Hepatocyte (in vitro differentiated cells): ENCODE measurements around the gene ZNF154. TPM values are rescaled to one million over a fixed set of nuclear protein-coding genes. Genes with fewer than 3 reads are reported as not detected.

Experiments used
- DNase-seq: peaks from one replicate; pipeline ENCODE4 v3.0.0-alpha.2; 2016; ENCODE audit warnings: low spot score
- H2AFZ ChIP-seq: fragments of 200-600 bp; sonication (generic); 2 replicates; pipeline ENCODE4 v1.6.0; 2016; ENCODE audit warnings: antibody characterized with exemption, mild to moderate bottlenecking
- H3K27ac ChIP-seq: fragments of 200-600 bp; sonication (generic); 2 replicates; pipeline ENCODE4 v1.5.1; 2016; ENCODE audit warnings: mild to moderate bottlenecking
- H3K27me3 ChIP-seq: fragments of 200-600 bp; sonication (generic); 2 replicates; pipeline ENCODE4 v1.6.1; 2016
- H3K36me3 ChIP-seq: fragments of 200-600 bp; sonication (generic); replicated peaks from 2 replicates; pipeline ENCODE4 v1.5.1; 2016; ENCODE audit warnings: low read depth; ENCODE audit not compliant: insufficient read depth
- H3K4me1 ChIP-seq: fragments of 200-600 bp; sonication (generic); 2 replicates; pipeline ENCODE4 v1.5.1; 2016; ENCODE audit warnings: mild to moderate bottlenecking, moderate library complexity; ENCODE audit not compliant: insufficient read depth
- H3K4me2 ChIP-seq: fragments of 200-600 bp; sonication (generic); 2 replicates; pipeline ENCODE4 v1.6.0; 2016
- H3K4me3 ChIP-seq: fragments of 200-600 bp; sonication (generic); 2 replicates; pipeline ENCODE4 v1.5.1; 2016; ENCODE audit warnings: mild to moderate bottlenecking
- H3K79me2 ChIP-seq: fragments of 200-600 bp; sonication (generic); 2 replicates; pipeline ENCODE4 v1.6.0; 2017; ENCODE audit warnings: mild to moderate bottlenecking
- H3K9me2 ChIP-seq: fragments of 200-600 bp; sonication (generic); replicated peaks from 2 replicates; pipeline ENCODE4 v1.6.0; 2017; ENCODE audit warnings: mild to moderate bottlenecking; ENCODE audit not compliant: insufficient read depth
- H3K9me3 ChIP-seq: fragments of 200-600 bp; sonication (generic); 2 replicates; pipeline ENCODE4 v1.5.1; 2016; ENCODE audit warnings: low read depth, mild to moderate bottlenecking
- H4K20me1 ChIP-seq: fragments of 200-600 bp; sonication (generic); 2 replicates; pipeline ENCODE4 v1.6.0; 2016; ENCODE audit warnings: mild to moderate bottlenecking; ENCODE audit not compliant: insufficient read depth, poor library complexity, severe bottlenecking
- EZH2 ChIP-seq: fragments of 200-600 bp; sonication (generic); IDR thresholded peaks from 2 replicates; pipeline ENCODE4 v1.6.1; 2016; ENCODE audit warnings: antibody characterized with exemption, mild to moderate bottlenecking, borderline replicate concordance
- EZH2phosphoT487 ChIP-seq: fragments of 200-600 bp; sonication (generic); IDR thresholded peaks from one replicate; pipeline ENCODE4 v1.6.1; 2018; ENCODE audit warnings: antibody characterized with exemption, mild to moderate bottlenecking, low read depth, moderate library complexity; ENCODE audit not compliant: unreplicated experiment, severe bottlenecking
- WGBS: methylation state at CpG from one replicate; pipeline ENCODE4 v1.1.6; 2016; ENCODE audit warnings: low lambda C conversion rate; ENCODE audit errors: missing lambda C conversion rate; 5-methylcytosine and 5-hydroxymethylcytosine counted together
- polyA plus RNA-seq: library from polyadenylated mRNA; unstranded; fragments of >200 nt; fragmentation: Nextera tagmentation; extraction: Ambion mirVana; gene quantifications from 2 replicates; pipeline ENCODE4 v1.2.1, GENCODE V29; 2016
- total RNA-seq: library from RNA; depleted of rRNA; stranded (reverse); fragments of >200 nt; gene quantifications from 2 replicates; pipeline ENCODE4 v1.2.3, GENCODE V29; 2014
- TF ChIP-seq, protein P1 (sequence below): fragments of 200-600 bp; sonication (generic); IDR thresholded peaks from 2 replicates; pipeline ENCODE4 v1.5.1; 2016; ENCODE audit warnings: antibody characterized with exemption, mild to moderate bottlenecking; ENCODE audit not compliant: poor library complexity

The ZNF154 gene
- total and polyA plus RNA-seq, 2 experiments from 2014 or later: 3.5 to 11.1 TPM

DNA sequence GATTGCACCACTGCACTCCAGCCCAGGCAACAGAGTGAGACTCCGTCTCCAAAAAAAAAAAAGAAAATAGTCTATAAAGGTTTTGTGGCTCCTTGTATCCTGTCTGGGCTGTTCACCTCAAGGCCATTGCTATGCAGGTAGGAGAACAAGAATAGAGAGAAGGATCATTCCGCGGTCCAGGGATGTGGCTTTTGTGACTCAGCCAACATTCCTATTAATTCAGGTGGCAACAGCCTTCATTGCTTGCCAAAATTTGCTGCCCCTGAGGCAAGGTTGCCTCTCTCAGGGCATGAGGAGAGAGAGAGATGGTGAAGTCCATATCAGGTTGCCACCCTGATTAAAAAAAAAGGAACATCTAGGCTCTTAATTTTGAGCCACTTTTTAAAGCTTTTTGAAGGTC, 19.3 kb downstream of the ZNF154 start:
- no peak overlapping the region for H3K27ac ChIP-seq
- H3K27me3 ChIP-seq: no peaks in the 10 kb centered on the region
- H3K36me3 ChIP-seq: peaks cover 14% of the 10 kb centered on the region
- no peak overlapping the region for H2AFZ ChIP-seq
- TF ChIP-seq, protein P1, sequence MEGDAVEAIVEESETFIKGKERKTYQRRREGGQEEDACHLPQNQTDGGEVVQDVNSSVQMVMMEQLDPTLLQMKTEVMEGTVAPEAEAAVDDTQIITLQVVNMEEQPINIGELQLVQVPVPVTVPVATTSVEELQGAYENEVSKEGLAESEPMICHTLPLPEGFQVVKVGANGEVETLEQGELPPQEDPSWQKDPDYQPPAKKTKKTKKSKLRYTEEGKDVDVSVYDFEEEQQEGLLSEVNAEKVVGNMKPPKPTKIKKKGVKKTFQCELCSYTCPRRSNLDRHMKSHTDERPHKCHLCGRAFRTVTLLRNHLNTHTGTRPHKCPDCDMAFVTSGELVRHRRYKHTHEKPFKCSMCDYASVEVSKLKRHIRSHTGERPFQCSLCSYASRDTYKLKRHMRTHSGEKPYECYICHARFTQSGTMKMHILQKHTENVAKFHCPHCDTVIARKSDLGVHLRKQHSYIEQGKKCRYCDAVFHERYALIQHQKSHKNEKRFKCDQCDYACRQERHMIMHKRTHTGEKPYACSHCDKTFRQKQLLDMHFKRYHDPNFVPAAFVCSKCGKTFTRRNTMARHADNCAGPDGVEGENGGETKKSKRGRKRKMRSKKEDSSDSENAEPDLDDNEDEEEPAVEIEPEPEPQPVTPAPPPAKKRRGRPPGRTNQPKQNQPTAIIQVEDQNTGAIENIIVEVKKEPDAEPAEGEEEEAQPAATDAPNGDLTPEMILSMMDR: no peak
- TF ChIP-seq EZH2phosphoT487: no peak
- no peak for TF ChIP-seq EZH2
- peaks cover 37% of the 10 kb centered on the region for H3K9me3 ChIP-seq
- H3K9me2 ChIP-seq: no peaks in the 10 kb centered on the region
- peaks cover 64% of the 10 kb centered on the region for H3K79me2 ChIP-seq
- H3K4me1 ChIP-seq: no peaks in the 10 kb centered on the region
- H4K20me1 ChIP-seq: no peaks in the 10 kb centered on the region
- H3K4me3 ChIP-seq: no peak overlapping the region
- DNase-seq: no peak
- no peak overlapping the region for H3K4me2 ChIP-seq
- 100% methylated on average over 3 of the region's 3 CpGs for WGBS

DNA sequence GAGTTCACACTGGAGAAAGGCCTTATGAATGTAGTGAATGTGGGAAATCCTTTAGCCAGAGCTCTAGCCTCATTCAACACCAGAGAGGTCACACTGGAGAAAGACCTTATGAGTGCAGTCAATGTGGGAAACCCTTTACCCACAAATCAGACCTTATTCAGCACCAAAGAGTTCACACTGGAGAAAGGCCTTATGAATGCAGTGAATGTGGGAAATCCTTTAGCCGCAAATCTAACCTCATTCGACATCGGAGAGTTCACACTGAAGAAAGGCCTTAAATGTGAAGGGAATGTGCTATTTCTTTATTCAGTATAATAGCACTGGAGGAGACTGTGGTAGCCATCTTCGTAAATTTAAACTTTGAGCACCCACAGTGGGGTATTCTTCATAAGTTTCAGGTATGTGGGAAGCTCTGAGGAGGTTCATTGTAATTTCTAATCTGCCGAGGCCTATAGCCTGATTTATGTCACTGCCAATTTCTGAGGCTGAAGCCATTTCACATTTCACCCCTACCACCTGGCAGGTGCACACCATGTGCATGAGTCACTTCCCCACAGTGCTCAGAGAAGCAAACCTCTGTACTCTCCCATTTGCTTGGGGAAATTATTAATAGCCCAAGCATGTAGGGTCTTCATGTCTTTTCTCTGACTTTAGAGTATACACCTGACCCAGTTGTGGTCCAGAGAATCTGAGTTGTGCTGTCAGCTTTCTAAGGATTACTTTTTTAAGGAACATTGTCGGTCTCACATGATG, 20.8 kb downstream of the ZNF154 start:
- Histone ChIP-seq H3K79me2 (peaks cover 79% of the 10 kb centered on the region), H2AFZ (no peak overlapping the region), H3K27me3 (no peaks in the 10 kb centered on the region), H3K36me3 (peaks cover 14% of the 10 kb centered on the region), H3K9me3 (peaks cover 43% of the 10 kb centered on the region), H3K4me2 (no peak overlapping the region), H4K20me1 (no peaks in the 10 kb centered on the region), H3K9me2 (no peaks in the 10 kb centered on the region), H3K4me1 (peaks cover 4% of the 10 kb centered on the region), H3K4me3 (no peak overlapping the region), H3K27ac (no peak overlapping the region)
- WGBS: 97% methylated on average over 6 of the region's 6 CpGs
- DNase-seq: no peak
- TF ChIP-seq EZH2phosphoT487: no peak
- TF ChIP-seq, protein P1: no peak
- no peak for TF ChIP-seq EZH2

DNA sequence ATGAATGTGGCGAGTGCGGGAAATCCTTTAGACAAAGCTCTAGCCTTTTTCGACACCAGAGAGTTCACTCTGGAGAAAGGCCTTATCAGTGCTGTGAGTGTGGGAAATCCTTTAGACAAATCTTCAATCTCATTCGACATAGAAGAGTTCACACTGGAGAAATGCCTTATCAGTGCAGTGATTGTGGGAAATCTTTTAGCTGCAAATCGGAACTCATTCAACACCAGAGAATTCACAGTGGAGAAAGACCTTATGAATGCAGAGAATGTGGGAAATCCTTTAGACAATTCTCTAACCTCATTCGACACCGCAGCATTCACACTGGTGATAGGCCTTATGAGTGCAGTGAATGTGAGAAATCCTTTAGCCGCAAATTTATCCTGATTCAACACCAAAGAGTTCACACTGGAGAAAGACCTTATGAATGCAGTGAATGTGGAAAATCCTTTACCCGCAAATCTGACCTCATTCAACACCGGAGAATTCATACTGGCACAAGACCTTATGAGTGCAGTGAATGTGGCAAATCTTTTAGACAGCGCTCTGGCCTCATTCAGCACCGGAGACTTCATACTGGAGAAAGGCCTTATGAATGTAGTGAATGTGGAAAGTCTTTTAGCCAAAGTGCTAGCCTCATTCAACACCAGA, 21.5 kb downstream of the ZNF154 start:
- Histone ChIP-seq H3K36me3 (peaks cover 14% of the 10 kb centered on the region), H3K9me2 (no peaks in the 10 kb centered on the region), H3K27ac (no peak overlapping the region), H3K4me3 (no peak overlapping the region), H3K4me1 (peaks cover 11% of the 10 kb centered on the region), H2AFZ (no peak overlapping the region), H3K79me2 (peaks cover 86% of the 10 kb centered on the region), H3K4me2 (no peak overlapping the region), H4K20me1 (no peaks in the 10 kb centered on the region), H3K9me3 (peaks cover 43% of the 10 kb centered on the region), H3K27me3 (no peaks in the 10 kb centered on the region)
- TF ChIP-seq EZH2: no peak
- no peak for DNase-seq
- WGBS: 97% methylated on average over 12 of the region's 12 CpGs

DNA sequence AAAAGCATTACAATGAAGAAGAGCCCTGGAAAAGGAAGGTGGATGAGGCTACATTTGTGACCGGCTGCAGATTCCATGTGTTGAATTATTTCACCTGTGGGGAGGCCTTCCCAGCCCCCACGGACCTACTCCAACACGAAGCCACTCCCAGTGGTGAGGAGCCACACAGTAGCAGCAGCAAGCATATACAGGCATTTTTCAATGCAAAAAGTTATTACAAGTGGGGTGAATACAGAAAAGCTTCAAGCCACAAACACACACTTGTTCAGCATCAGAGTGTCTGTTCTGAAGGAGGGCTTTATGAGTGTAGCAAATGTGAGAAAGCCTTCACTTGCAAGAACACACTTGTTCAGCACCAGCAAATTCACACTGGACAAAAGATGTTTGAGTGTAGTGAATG, 22.3 kb downstream of the ZNF154 start:
- no peak overlapping the region for H3K4me3 ChIP-seq
- no peak for DNase-seq
- no peaks in the 10 kb centered on the region for H4K20me1 ChIP-seq
- peaks cover 43% of the 10 kb centered on the region for H3K9me3 ChIP-seq
- H3K27me3 ChIP-seq: no peaks in the 10 kb centered on the region
- H3K9me2 ChIP-seq: no peaks in the 10 kb centered on the region
- H3K4me2 ChIP-seq: no peak overlapping the region
- 100% methylated on average over 3 of the region's 3 CpGs for WGBS
- TF ChIP-seq EZH2 (no peak), EZH2phosphoT487 (no peak)
- TF ChIP-seq, protein P1: no peak
- H3K36me3 ChIP-seq: peaks cover 14% of the 10 kb centered on the region
- H3K4me1 ChIP-seq: peaks cover 11% of the 10 kb centered on the region
- peaks cover 89% of the 10 kb centered on the region for H3K79me2 ChIP-seq
- H2AFZ ChIP-seq: no peak overlapping the region
- H3K27ac ChIP-seq: no peak overlapping the region
